Coronary artery (tissue), 2 donors: ENCODE measurements around the gene SMIM5.
"Not testable (repeated sequence)": the region's sequence is repeated elsewhere in the genome, so short reads cannot be mapped to it uniquely, and the experiment has no call there.

ENCODE experiments used
- DNase-seq: peaks from one replicate; pipeline ENCODE4 v3.0.0-alpha.2; 2017; ENCODE audit warnings: low spot score
- H3K27ac ChIP-seq, 2 donors: fragments of 200-600 bp; sonication (generic); one replicate each; pipeline ENCODE4 v1.5.1; 2016 to 2019
- H3K4me3 ChIP-seq: fragments of 200-600 bp; sonication (generic); 2 replicates; pipeline ENCODE4 v1.5.1; 2016; ENCODE audit warnings: mild to moderate bottlenecking, moderate library complexity
- CTCF ChIP-seq: fragments of 200-600 bp; sonication (generic); IDR thresholded peaks from one replicate; pipeline ENCODE4 v1.5.1; 2019; ENCODE audit warnings: antibody characterized with exemption

SMIM5 gene

DNA sequence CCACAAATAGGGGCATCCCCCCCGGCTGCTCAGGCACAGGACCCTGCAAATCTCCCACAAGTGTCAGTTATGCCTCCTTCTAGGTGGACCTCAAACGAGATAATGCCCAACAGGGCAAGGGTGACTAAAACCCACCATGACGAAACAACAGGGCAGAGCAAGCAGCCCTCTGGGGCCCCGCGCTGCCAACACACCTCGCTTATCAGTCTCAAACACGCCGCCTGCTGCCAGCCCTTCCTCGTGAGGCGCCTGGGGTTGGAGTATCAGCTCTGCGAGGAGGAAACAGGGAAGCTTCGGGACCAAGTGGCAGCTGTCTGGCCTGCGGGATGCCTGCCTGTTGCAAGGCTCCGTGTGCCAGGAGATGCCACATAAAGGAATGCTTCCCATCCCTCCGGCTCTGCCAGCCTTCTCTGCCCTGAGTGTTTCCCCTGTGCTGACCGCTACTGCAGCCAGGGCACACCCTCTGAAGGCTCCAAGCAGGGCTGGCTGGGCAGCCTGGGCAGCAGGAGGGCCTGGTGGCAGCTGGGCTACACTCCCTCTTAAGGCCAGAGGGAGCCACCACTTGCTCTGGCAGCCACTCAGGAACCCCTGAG is 2.5 kb downstream of the SMIM5 start:
- peak overlapping the region in 1 of 2 donors; percentile 3 for H3K27ac ChIP-seq
- no peak for DNase-seq
- no peak for TF ChIP-seq CTCF
- H3K4me3 ChIP-seq: peak overlapping the region; percentile 57

- peak overlapping the region in 1 of 2 donors; percentile 3 for H3K27ac ChIP-seq
- TF ChIP-seq CTCF: no peak
- no peak for DNase-seq
- no peak overlapping the region for H3K4me3 ChIP-seq
Observed at GRCh38 chr17:75636381-75637142, 3.3 kb downstream of the SMIM5 start.

DNA sequence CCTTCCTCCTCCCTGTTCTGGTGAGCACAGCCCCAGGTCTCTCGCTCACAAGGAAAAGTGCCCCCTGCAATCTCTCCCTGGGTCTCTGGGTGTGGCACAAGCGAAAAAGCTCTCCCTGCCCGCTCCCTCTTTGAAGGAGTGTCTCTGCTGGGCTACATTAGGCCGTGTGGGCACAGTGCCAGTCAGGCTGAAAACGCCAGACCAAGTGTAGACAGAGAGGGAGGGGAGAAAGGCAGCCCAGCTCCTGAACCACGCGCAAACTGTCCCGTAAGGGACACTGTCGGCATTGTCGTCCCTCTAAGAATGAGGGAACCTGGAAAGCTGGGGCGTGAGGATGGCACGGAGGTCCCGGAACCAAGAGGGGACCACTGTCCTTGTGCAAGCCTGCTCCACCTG is 3.9 kb downstream of the SMIM5 start:
- no peak overlapping the region for H3K27ac ChIP-seq
- H3K4me3 ChIP-seq: no peak overlapping the region
- no peak for TF ChIP-seq CTCF
- no peak for DNase-seq

DNA sequence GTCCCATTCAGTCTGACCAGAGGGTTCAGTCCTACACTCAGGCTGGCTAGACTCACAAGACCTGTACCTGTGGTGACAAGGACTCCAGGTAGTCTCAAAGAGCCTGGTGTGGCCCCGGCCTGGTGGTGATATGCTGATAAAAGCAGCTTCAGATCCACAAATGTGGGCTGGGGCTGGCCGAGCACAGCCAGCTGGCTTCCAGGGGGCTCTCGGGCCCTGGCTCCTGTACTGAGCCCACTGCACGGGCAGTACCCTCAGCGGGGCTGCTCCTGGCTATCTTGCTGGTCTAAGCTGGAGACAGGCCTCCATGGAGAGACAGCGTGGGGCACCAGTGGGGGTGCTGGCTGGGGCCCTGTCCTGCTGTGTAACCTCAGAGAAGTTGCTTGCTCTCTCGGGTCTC is 4.3 kb downstream of the SMIM5 start:
- TF ChIP-seq CTCF: no peak
- no peak overlapping the region for H3K4me3 ChIP-seq
- DNase-seq: no peak

DNA sequence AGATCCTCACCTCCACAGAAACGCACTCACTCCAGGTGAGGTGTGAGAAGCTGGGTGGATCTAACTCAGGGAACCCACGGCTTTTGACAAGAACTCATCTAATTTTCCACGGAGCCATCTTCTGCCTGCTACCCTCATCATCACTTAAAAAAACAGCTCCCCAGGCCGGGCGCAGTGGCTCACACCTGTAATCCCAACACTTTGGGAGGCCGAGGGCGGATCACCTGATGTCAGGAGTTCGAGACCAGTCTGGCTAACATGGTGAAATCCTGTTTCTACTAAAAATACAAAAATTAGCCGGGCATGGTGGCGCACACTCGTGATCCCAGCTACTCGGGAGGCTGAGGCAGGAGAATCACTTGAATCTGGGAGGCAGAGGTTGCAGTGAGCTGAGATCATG is 4.8 kb downstream of the SMIM5 start:
- H3K27ac ChIP-seq, H3K4me3 ChIP-seq, DNase-seq: not testable (repeated sequence)

More for the DNA sequence above, 4.3 kb downstream of the SMIM5 start:
- H3K27ac ChIP-seq: no peak overlapping the region

DNA sequence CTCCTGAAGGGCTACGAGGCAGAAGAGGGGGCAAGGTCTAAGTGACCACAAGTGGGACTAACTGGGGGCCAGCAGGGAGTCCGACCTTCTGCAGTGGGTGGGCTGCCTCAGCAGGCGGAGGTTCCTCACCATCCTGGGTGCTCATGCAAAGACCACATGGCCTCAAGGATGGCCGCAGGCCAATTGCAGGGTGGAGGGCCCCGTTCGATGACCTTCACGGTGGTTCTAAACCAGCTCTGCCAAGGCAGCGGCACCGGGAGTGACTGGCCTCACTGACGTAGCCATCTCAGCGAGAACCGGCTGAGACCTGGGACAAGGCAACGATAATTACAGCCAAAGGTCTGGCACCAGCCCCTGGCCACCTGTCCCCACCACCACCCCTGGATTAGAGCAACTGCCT is 5.7 kb downstream of the SMIM5 start:
- no peak for TF ChIP-seq CTCF
- no peak for DNase-seq
- H3K27ac ChIP-seq: no peak overlapping the region
- no peak overlapping the region for H3K4me3 ChIP-seq

GRCh38 chr17:75639327-75639726 is 6.1 kb downstream of the SMIM5 start:
- no peak overlapping the region for H3K4me3 ChIP-seq

More at GRCh38 chr17:75639327-75639726, 6.1 kb downstream of the SMIM5 start:
- DNase-seq: no peak
- no peak for TF ChIP-seq CTCF
- no peak overlapping the region for H3K27ac ChIP-seq
